ENCODE results near the gene LAMC1.

DNA sequence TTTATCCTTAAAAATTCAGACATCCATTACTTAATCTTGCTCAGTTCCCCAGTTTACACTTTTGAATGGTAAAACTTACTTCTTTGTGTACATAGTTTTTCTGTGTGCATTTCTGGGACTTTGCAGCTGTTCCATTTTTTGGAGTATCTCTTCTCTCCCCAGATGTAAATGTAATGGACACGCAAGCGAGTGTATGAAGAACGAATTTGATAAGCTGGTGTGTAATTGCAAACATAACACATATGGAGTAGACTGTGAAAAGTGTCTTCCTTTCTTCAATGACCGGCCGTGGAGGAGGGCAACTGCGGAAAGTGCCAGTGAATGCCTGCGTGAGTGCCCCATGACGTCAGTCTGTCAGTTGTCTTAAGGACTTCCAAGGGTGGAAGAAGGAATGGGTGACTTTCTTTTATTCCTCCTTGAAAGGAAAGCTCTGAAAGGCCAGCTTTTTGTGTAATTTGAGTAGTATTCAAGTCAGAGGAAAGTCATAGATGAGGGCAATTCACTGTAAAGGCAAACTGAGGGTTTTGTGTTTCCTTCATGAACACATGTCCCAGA, 87.2 kb downstream of the LAMC1 start:
- TF ChIP-seq NFE2L2 (IDR thresholded peaks at IDR 0.05; ENCODE audit: low read depth, low read length) (no peak), POLR2A (IDR thresholded peaks at IDR 0.05; ENCODE audit: low read depth, low read length) (no peak), RAD21 (IDR thresholded peaks at IDR 0.05; ENCODE audit: low read length) (no peak), RFX5 (IDR thresholded peaks at IDR 0.05; ENCODE audit: low read depth, low read length) (no peak), CEBPB (IDR thresholded peaks at IDR 0.05; ENCODE audit: low read depth, low read length) (no peak)
- TF ChIP-seq, protein P1, sequence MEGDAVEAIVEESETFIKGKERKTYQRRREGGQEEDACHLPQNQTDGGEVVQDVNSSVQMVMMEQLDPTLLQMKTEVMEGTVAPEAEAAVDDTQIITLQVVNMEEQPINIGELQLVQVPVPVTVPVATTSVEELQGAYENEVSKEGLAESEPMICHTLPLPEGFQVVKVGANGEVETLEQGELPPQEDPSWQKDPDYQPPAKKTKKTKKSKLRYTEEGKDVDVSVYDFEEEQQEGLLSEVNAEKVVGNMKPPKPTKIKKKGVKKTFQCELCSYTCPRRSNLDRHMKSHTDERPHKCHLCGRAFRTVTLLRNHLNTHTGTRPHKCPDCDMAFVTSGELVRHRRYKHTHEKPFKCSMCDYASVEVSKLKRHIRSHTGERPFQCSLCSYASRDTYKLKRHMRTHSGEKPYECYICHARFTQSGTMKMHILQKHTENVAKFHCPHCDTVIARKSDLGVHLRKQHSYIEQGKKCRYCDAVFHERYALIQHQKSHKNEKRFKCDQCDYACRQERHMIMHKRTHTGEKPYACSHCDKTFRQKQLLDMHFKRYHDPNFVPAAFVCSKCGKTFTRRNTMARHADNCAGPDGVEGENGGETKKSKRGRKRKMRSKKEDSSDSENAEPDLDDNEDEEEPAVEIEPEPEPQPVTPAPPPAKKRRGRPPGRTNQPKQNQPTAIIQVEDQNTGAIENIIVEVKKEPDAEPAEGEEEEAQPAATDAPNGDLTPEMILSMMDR (conservative IDR thresholded peaks at IDR 0.05; ENCODE audit: low read depth, low read length): no peak

Data from IMR-90 (cell line).